BLaER1 treated with 17β-estradiol and CSF1 and Interleukin-3, amounts not matched to agents 10 nM and 100 nM (cell line): Measurements from ENCODE around the gene CD7.

Source experiments
- H3K27ac ChIP-seq, 11 experiments: shearing (Covaris generic); formaldehyde crosslinking; 2 replicates each; pipeline ENCODE4 v1.8.1; 2022
- H3K27me3 ChIP-seq, 11 experiments: shearing (Covaris generic); formaldehyde crosslinking; 2 replicates each; pipeline ENCODE4 v1.8.1; 2022
- H3K36me3 ChIP-seq, 11 experiments: shearing (Covaris generic); formaldehyde crosslinking; 2 replicates each; pipeline ENCODE4 v1.8.1; 2022
- H3K4me1 ChIP-seq, 10 experiments: shearing (Covaris generic); formaldehyde crosslinking; 2 replicates each; pipeline ENCODE4 v1.8.1; 2022
- H3K4me2 ChIP-seq, 11 experiments: shearing (Covaris generic); formaldehyde crosslinking; 2 replicates each; pipeline ENCODE4 v1.8.1; 2022
- H3K4me3 ChIP-seq, 10 experiments: shearing (Covaris generic); formaldehyde crosslinking; 2 replicates each; pipeline ENCODE4 v1.8.1; 2022
- H3K9ac ChIP-seq, 11 experiments: shearing (Covaris generic); formaldehyde crosslinking; 2 replicates each; pipeline ENCODE4 v1.8.1; 2022
- H3K9me3 ChIP-seq, 11 experiments: shearing (Covaris generic); formaldehyde crosslinking; replicated peaks in 1 of 11; 2 replicates each; pipeline ENCODE4 v1.8.1; 2022
- H4K20me1 ChIP-seq, 11 experiments: shearing (Covaris generic); formaldehyde crosslinking; 2 replicates each; pipeline ENCODE4 v1.8.1; 2022
- Cebpa-rat ChIP-seq, 11 experiments: shearing (Covaris generic); IDR thresholded peaks; 2 replicates each; pipeline ENCODE4 v1.8.1; 2022

CD7 gene

GRCh38 chr17:82343560-82343959, 26.2 kb upstream of the CD7 start:
- H3K4me1 ChIP-seq: peaks cover 8 to 42% (median 30%) of the 10 kb centered on the region in 10 experiments; a peak in 19 of 20 replicates

DNA sequence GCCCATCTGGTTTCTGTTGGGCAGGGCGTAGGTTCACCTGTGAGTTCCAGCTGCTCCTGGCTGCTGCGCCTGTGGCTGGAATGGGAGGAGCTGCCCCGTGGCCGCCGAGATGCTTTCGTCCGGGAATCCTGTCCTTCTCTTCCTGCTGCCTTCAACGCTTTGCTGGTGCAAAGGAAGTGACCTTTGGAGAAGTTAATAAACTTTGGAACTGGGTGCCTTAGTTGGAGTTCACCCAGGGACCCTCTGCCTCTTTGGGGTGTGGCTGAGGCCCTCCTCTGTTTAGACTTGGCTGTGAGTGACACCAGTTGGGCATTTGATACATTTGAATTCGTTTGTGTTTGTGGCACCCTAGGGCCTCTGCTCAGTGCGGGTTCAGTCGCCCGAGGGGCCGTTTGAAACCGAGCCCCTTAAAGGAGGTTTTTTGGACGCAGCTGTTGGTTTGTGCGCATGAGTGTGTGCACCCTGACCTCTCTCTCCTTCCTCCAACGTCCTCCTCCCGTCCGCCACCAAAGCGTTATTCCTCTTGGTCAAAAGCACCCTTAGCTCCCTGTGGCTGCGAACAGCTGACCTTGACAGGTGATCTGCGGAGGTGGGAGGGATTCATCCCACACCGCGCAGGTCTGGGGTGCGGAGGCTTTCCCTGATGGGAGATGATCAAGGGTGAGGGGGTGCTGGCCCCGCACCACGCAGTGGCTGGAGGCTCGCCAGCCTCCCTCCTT, 25.1 kb upstream of the CD7 start:
- Histone ChIP-seq H4K20me1 (no peaks in the 10 kb centered on the region), H3K9ac (no peak overlapping the region), H3K27me3 (0 out of 22 replicates have a peak, but pooled peaks cover 0 to 4% (median 0%) of the 10 kb centered on the region in 11 experiments), H3K36me3 (no peaks in the 10 kb centered on the region), H3K4me2 (no peak overlapping the region), H3K9me3 (peaks cover 0 to 17% (median 11%) of the 10 kb centered on the region in 11 experiments; a peak in 15 of 22 replicates), H3K4me3 (no peak overlapping the region), H3K27ac (no peak overlapping the region), H3K4me1 (peaks cover 8 to 45% (median 34%) of the 10 kb centered on the region in 10 experiments; a peak in 19 of 20 replicates)
- no peak for TF ChIP-seq Cebpa-rat (IDR thresholded peaks at IDR 0.05)

More at GRCh38 chr17:82343560-82343959, 26.2 kb upstream of the CD7 start:
- Histone ChIP-seq H3K9ac (no peak overlapping the region), H3K4me2 (no peak overlapping the region), H3K36me3 (no peaks in the 10 kb centered on the region), H4K20me1 (no peaks in the 10 kb centered on the region), H3K9me3 (peaks cover 0 to 17% (median 11%) of the 10 kb centered on the region in 11 experiments; a peak in 15 of 22 replicates), H3K27ac (no peak overlapping the region), H3K4me3 (no peak overlapping the region), H3K27me3 (0 out of 22 replicates have a peak, but pooled peaks cover 0 to 4% (median 0%) of the 10 kb centered on the region in 11 experiments)
- no peak for TF ChIP-seq Cebpa-rat (IDR thresholded peaks at IDR 0.05)

- no peak overlapping the region for H3K27ac ChIP-seq
- peaks cover 0 to 12% (median 0%) of the 10 kb centered on the region in 11 experiments; a peak in 3 of 22 replicates for H3K27me3 ChIP-seq
- peaks cover 0 to under 1% (median 0%) of the 10 kb centered on the region in 11 experiments; a peak in 1 of 22 replicates for H4K20me1 ChIP-seq
- peaks cover 19 to 58% (median 48%) of the 10 kb centered on the region in 10 experiments for H3K4me1 ChIP-seq
- H3K4me2 ChIP-seq: peak overlapping the region in 9 of 11 experiments; percentile 15 to 95 (median 55); a peak in 13 of 22 replicates
- no peak overlapping the region for H3K9ac ChIP-seq
- no peaks in the 10 kb centered on the region for H3K36me3 ChIP-seq
- no peak overlapping the region for H3K4me3 ChIP-seq
- peaks cover 0 to 17% (median 11%) of the 10 kb centered on the region in 11 experiments; a peak in 15 of 22 replicates for H3K9me3 ChIP-seq
- no peak for TF ChIP-seq Cebpa-rat (IDR thresholded peaks at IDR 0.05)
Measured at GRCh38 chr17:82339634-82340580, 22.5 kb upstream of the CD7 start.

GRCh38 chr17:82338858-82339633, 21.6 kb upstream of the CD7 start:
- peaks cover 28 to 67% (median 55%) of the 10 kb centered on the region in 10 experiments for H3K4me1 ChIP-seq
- H4K20me1 ChIP-seq: peaks cover 0 to 9% (median 6%) of the 10 kb centered on the region in 11 experiments; a peak in 9 of 22 replicates
- TF ChIP-seq Cebpa-rat (IDR thresholded peaks at IDR 0.05): no peak
- peak overlapping the region in 9 of 11 experiments; percentile 15 to 95 (median 55); a peak in 16 of 22 replicates for H3K4me2 ChIP-seq
- H3K27me3 ChIP-seq: peaks cover 5 to 21% (median 8%) of the 10 kb centered on the region in 11 experiments; a peak in 21 of 22 replicates
- peaks cover 0 to 17% (median 11%) of the 10 kb centered on the region in 11 experiments; a peak in 15 of 22 replicates for H3K9me3 ChIP-seq
- no peaks in the 10 kb centered on the region for H3K36me3 ChIP-seq
- H3K4me3 ChIP-seq: no peak overlapping the region
- H3K9ac ChIP-seq: 0 out of 22 replicates have a peak overlapping the region, but pooled peaks of 1 of the 11 experiments have one; percentile 13
- peak overlapping the region in 1 of 11 experiments; percentile 16; a peak in 1 of 22 replicates for H3K27ac ChIP-seq

- peak overlapping the region in 10 of 11 experiments; percentile 30 to 76 (median 62); a peak in 19 of 22 replicates for H3K27ac ChIP-seq
- peak overlapping the region; percentile 4 to 62 (median 54); a peak in 21 of 22 replicates for H3K9ac ChIP-seq
- no peak for TF ChIP-seq Cebpa-rat (IDR thresholded peaks at IDR 0.05)
- H4K20me1 ChIP-seq: peaks cover 23 to 43% (median 28%) of the 10 kb centered on the region in 11 experiments; a peak in 15 of 22 replicates
- peak overlapping the region; percentile 46 to 72 (median 56); a peak in 19 of 20 replicates for H3K4me3 ChIP-seq
- H3K4me2 ChIP-seq: peak overlapping the region; percentile 86 to 99 (median 97)
- peaks cover 55 to 97% (median 94%) of the 10 kb centered on the region in 10 experiments for H3K4me1 ChIP-seq
- no peaks in the 10 kb centered on the region for H3K9me3 ChIP-seq
- no peaks in the 10 kb centered on the region for H3K36me3 ChIP-seq
- peaks cover 38 to 63% (median 50%) of the 10 kb centered on the region in 11 experiments for H3K27me3 ChIP-seq
Measured at GRCh38 chr17:82334622-82335394, 17.4 kb upstream of the CD7 start.

GRCh38 chr17:82334204-82334621, 16.8 kb upstream of the CD7 start:
- TF ChIP-seq Cebpa-rat (IDR thresholded peaks at IDR 0.05): no peak
- H3K27ac ChIP-seq: peak overlapping the region in 3 of 11 experiments; percentile 60 to 76 (median 74); a peak in 4 of 22 replicates
- H3K9me3 ChIP-seq: no peaks in the 10 kb centered on the region
- H3K36me3 ChIP-seq: no peaks in the 10 kb centered on the region
- peaks cover 55 to 98% (median 96%) of the 10 kb centered on the region in 10 experiments for H3K4me1 ChIP-seq
- H3K4me2 ChIP-seq: peak overlapping the region; percentile 86 to 99 (median 97)
- peaks cover 44 to 69% (median 52%) of the 10 kb centered on the region in 11 experiments for H3K27me3 ChIP-seq
- peak overlapping the region in 9 of 11 experiments; percentile 4 to 62 (median 56); a peak in 10 of 22 replicates for H3K9ac ChIP-seq
- H3K4me3 ChIP-seq: peak overlapping the region; percentile 46 to 72 (median 56); a peak in 19 of 20 replicates
- H4K20me1 ChIP-seq: peaks cover 23 to 49% (median 31%) of the 10 kb centered on the region in 11 experiments; a peak in 15 of 22 replicates
